ENCODE data around the gene INTS11.
"Not testable (repeated sequence)": the region's sequence is repeated elsewhere in the genome, so short reads cannot be mapped to it uniquely, and the experiment has no call there.

Gene INTS11

DNA sequence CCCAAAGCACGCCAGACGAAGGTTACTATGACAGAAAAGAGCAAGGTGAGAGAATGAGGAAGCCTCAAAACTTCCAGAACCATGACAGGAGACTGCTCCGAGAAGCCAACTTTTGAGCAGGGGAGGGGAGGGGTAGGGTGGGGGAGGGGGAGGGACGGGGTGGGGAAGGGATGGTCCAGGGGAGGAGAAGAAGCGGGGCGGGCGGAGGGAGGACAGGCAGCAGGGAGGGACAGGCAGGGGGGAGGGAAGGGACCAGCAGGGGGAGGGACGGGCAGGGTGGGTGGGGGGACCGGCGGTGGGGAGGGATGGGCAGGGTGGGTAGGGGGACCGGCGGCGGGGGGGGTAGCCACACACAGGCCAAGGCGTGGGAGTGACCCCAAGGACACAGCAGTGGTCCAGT lies 2.0 kb downstream of the INTS11 start:
- TF ChIP-seq, protein P1, sequence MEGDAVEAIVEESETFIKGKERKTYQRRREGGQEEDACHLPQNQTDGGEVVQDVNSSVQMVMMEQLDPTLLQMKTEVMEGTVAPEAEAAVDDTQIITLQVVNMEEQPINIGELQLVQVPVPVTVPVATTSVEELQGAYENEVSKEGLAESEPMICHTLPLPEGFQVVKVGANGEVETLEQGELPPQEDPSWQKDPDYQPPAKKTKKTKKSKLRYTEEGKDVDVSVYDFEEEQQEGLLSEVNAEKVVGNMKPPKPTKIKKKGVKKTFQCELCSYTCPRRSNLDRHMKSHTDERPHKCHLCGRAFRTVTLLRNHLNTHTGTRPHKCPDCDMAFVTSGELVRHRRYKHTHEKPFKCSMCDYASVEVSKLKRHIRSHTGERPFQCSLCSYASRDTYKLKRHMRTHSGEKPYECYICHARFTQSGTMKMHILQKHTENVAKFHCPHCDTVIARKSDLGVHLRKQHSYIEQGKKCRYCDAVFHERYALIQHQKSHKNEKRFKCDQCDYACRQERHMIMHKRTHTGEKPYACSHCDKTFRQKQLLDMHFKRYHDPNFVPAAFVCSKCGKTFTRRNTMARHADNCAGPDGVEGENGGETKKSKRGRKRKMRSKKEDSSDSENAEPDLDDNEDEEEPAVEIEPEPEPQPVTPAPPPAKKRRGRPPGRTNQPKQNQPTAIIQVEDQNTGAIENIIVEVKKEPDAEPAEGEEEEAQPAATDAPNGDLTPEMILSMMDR (IDR thresholded peaks at IDR 0.05; ENCODE audit: extremely low read depth, missing control alignments): no peak
- DNase-seq (ENCODE audit: low spot score): no peak

DNA sequence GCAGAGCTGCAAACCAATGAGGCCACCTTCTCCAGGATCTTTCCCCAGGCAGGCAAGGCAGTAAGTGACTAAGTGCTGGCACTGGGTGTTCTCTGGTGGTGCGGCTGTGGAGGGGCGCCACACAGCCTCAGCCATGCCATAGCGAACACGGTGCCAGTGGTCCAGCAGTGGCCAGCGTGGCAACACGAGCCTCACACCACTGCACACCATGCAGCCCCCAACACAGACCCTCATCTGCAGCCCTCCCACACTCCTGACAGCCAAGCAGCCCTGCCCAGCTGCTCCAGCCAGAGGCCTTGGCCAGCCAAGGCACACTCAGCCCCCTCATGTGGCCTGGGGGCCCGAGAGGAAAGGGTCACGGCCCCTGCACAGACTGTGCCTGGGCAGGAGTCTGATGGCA lies 3.0 kb downstream of the INTS11 start:
- TF ChIP-seq, protein P1 (IDR thresholded peaks at IDR 0.05; ENCODE audit: extremely low read depth, missing control alignments): no peak
- no peak for DNase-seq (ENCODE audit: low spot score)

DNA sequence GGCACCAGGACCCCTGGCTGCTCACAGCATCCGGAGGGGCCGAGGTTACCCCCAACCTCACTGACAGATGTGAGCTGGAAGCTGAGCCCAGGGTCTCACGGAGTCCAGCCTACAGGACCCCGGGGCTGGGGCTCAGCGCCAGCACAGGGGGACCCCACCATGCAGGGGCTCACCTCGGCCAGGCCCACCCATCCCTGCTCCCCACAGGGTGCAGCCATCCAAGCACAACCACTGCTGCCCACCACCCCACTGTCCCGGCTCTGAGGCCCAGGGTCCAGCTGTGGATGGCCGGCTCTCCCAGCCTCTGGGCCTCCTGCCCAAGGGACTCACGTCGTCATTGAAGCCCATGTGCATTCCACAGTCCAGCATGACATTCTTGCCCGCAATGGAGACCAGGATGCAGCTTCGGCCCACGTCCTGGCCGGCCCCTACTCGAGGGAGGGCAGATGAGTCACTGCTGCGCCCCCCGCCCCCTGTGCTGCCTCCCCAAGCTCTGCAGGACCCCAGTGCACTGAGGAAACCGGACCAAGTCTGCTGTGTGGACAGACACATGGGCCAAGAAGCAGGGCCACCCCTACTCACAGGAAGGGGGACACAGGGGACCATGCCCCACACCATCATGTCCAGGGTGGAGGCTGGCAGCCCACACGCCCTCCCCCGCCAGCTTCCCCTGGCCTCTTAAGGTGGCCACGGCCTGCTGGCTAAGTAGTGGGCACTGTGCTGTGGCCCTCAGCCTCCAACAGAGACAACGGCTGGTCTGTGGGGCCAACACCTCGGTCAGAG lies 3.6 kb downstream of the INTS11 start:
- no peak for DNase-seq (ENCODE audit: low spot score)
- TF ChIP-seq, protein P1 (IDR thresholded peaks at IDR 0.05; ENCODE audit: extremely low read depth, missing control alignments): no peak

DNA sequence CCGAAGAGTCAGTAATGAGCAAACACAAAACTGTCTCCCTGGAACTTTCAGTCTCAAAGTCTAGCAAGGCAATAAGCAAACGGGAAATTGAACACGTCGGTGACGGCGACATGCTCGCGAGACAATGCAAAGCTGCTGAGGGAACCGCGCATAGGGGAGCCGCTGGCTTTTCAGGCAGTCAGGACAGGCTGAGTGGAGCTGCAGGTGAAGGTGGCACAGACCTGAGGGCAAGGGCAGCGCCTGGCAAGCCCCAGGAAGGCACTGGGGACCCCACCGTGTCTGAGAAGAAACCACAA lies 4.9 kb downstream of the INTS11 start:
- TF ChIP-seq, protein P1 (IDR thresholded peaks at IDR 0.05; ENCODE audit: extremely low read depth, missing control alignments): no peak
- DNase-seq (ENCODE audit: low spot score): no peak

DNA sequence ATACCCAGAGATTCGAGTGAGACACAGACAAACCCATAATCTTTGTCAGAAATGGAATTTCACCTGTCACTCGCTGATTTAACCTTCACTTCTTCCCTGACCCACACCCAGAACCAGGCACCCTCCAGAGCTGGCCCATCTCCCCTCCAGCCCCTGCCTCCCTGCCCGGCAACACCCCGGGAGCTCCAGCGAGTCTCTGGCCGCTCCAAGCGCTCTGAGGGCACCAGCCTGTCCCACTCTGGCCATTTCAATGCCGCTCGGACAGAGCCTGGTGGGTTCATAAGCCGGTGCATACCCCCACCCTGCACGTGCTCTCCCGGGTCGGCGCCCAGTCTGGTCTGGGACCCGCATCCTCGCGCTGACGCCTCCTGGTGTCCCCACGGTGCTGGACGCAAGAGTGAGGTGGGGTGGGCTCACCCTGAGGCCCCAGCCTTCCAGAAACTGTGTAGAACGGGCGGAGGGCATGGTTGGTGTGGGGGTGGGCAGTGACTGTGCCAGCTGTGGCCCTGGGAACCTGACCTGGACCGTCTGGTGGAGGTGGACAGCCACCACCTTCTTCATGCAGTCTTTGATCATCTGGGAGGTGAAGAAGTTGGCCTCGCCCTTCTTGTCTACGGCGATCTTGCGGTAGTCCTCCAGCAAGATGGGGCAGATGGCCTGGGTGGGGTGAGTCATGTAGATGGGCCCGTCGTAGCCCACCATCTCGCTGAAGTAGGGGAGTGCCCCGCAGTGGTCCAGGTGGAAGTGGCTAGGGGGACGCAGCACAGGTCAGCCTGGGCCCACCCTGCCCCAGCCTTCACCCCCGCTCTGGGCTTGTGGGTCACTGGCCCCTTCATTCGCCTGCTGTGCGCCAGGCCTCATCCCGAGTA lies 5.4 kb downstream of the INTS11 start:
- TF ChIP-seq, protein P1 (IDR thresholded peaks at IDR 0.05; ENCODE audit: extremely low read depth, missing control alignments): no peak
- DNase-seq (ENCODE audit: low spot score): no peak

DNA sequence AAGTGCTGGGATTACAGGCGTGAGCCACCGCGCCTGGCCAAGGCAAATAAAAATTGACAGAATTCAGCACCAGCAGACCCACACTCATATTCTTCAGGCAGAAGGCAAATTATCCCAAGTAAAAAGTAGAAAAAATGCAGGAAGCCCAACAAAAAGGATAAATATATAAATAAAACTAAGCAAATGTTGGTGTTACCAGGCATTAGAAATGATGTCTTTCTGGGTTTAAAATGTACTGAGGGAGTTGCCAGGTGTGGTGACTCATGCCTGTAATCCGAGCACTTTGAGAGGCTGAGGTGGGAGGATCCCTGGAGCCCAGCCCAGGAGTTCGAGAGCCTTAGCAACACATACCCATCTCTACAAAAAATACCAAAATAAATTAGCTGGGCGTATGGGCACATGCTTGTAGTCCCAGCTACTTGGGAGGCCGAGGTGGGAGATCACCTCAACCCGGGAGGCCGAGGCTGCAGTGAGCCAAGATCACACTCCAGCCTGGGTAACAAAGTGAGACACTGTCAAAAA lies 6.3 kb downstream of the INTS11 start:
- DNase-seq (ENCODE audit: low spot score): no peak
- TF ChIP-seq, protein P1 (IDR thresholded peaks at IDR 0.05; ENCODE audit: extremely low read depth, missing control alignments): no peak

DNA sequence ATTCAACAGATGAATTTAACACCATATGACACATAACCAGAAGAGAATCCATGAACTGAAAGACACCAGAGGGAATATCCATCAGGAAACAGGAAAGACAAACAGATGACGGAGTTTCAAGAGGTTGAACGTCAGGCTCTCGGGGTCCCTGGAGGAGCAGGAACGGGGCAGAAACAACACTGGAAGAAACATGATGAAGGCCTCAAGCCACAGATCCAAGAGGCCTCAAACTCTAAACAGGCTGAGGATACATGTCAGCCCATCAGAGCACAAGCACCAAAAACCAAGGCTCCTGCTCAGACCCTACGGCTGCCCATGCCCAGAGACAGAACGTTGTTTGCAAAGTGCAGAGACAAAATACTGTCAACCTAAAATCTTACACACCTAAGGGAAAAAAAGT lies 7.0 kb downstream of the INTS11 start:
- TF ChIP-seq, protein P1 (IDR thresholded peaks at IDR 0.05; ENCODE audit: extremely low read depth, missing control alignments): no peak
- no peak for DNase-seq (ENCODE audit: low spot score)

DNA sequence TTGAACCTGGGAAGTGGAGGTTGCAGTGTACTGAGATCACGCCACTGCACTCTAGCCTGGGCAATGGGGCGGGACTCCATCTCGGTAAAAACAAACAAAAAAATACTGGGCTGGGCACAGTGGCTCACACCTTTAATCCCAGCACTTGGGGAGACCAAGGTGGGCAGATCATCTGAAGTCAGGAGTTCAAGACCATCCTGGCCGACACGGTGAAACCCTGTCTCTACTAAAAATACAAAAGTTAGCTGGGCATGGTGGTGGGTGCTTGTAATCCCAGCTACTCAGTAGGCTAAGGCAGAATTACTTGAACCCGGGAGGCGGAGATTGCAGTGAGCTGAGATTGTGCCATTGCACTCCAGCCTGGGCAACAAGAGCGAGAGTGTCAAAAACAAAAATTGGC lies 8.3 kb downstream of the INTS11 start:
- not testable (repeated sequence) for DNase-seq (ENCODE audit: low spot score)

Measured in GM20000 (cell line).